ENCODE data around the gene YBX2.

DNA sequence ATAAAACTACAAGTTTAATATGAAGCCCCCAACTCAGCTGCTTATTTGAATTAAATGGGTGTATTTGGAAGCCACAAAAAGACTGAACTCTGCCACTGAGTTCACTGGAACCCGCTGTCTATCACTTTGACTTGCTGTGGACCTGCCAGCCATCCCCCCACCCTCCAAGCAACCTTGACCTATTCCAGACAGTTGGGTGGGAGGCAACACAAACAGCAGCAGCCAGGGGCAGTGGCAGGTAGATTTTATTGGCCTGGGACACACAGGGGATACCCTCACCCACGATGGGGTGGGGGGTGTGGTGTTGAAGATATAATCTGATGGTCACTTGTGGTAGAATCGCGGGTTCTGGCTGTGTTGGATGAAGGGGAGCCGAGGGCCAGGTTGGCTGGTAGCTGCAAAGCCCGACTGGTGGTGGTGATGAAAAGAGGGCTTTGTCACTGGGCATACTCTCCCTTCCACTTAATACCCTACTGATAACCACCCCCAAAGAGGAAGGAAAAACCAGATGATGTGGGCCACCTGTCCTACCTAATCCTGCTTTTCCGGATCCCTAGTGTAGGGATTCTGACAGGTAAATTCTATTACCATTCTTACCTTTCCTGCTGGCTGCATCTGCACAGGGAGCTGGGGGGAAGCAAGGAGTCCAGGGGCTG lies 18.1 kb upstream of the YBX2 start:
- TF ChIP-seq, protein P1, sequence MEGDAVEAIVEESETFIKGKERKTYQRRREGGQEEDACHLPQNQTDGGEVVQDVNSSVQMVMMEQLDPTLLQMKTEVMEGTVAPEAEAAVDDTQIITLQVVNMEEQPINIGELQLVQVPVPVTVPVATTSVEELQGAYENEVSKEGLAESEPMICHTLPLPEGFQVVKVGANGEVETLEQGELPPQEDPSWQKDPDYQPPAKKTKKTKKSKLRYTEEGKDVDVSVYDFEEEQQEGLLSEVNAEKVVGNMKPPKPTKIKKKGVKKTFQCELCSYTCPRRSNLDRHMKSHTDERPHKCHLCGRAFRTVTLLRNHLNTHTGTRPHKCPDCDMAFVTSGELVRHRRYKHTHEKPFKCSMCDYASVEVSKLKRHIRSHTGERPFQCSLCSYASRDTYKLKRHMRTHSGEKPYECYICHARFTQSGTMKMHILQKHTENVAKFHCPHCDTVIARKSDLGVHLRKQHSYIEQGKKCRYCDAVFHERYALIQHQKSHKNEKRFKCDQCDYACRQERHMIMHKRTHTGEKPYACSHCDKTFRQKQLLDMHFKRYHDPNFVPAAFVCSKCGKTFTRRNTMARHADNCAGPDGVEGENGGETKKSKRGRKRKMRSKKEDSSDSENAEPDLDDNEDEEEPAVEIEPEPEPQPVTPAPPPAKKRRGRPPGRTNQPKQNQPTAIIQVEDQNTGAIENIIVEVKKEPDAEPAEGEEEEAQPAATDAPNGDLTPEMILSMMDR (conservative IDR thresholded peaks at IDR 0.05 in 1 of 2, IDR thresholded peaks at IDR 0.05 in 1 of 2; ENCODE audit: low read depth in 1 of 2, low read length in 2 of 2) = no peak
- no peak for TF ChIP-seq EZH2 (IDR thresholded peaks at IDR 0.05; ENCODE audit: low read length, missing control alignments)

Data from fibroblast of lung (primary cell).